WTC11 (cell line): ENCODE results near the gene MYOM3. TPM values are rescaled to one million over a fixed set of nuclear protein-coding genes. Genes with fewer than 3 reads are reported as not detected.

Experiments used
- ATAC-seq: fragments of 200-7000 bp; cut with Tn5 transposase; 2 replicates; pipeline ENCODE4 v1.10.0; 2021; ENCODE audit warnings: mild to moderate bottlenecking, moderate library complexity
- CTCF ChIA-PET: fragments of 300-600 bp; sonication (Branson Sonifier 250); formaldehyde crosslinking; loops from one replicate; lab custom pipeline; 2021; ENCODE audit warnings: antibody characterized with exemption; lab: Charles Lee
- POLR2A ChIA-PET: fragments of 350-600 bp; sonication (Branson Sonifier 250); formaldehyde crosslinking; loops from one replicate; lab custom pipeline; 2021; ENCODE audit warnings: antibody characterized with exemption; lab: Charles Lee
- DNase-seq: peaks from one replicate; pipeline ENCODE4 v3.0.0; 2021; ENCODE audit warnings: low spot score
- H3K27ac Mint-ChIP-seq: 2 replicates; pipeline ENCODE4 v1.8.0; 2021; ENCODE audit warnings: mixed read lengths
- H3K27me3 Mint-ChIP-seq: 2 replicates; pipeline ENCODE4 v1.8.0; 2021; ENCODE audit warnings: low read depth, mild to moderate bottlenecking, moderate library complexity, mixed read lengths
- H3K36me3 Mint-ChIP-seq: 2 replicates; pipeline ENCODE4 v1.8.0; 2021; ENCODE audit warnings: mixed read lengths
- H3K4me1 Mint-ChIP-seq: 2 replicates; pipeline ENCODE4 v1.8.0; 2022; ENCODE audit warnings: mixed read lengths
- H3K4me3 Mint-ChIP-seq: 2 replicates; pipeline ENCODE4 v1.8.0; 2021; ENCODE audit warnings: mild to moderate bottlenecking, moderate library complexity, mixed read lengths
- H3K9me3 Mint-ChIP-seq: 2 replicates; pipeline ENCODE4 v1.8.0; 2021; ENCODE audit warnings: mixed read lengths
- AFF4 ChIP-seq: sonication (generic); formaldehyde crosslinking; IDR thresholded peaks from 2 replicates; pipeline ENCODE4 v1.8.1; 2023; ENCODE audit warnings: mild to moderate bottlenecking, missing genetic modification reagents, borderline replicate concordance
- ATF3 ChIP-seq: sonication (generic); formaldehyde crosslinking; conservative IDR thresholded peaks from 2 replicates; pipeline ENCODE4 v1.8.1; 2022; ENCODE audit warnings: mild to moderate bottlenecking, missing genetic modification reagents
- ELF4 ChIP-seq: sonication (generic); formaldehyde crosslinking; IDR thresholded peaks from 2 replicates; pipeline ENCODE4 v1.8.1; 2022; ENCODE audit warnings: low read depth, mild to moderate bottlenecking, moderate library complexity, missing genetic modification reagents
- ESRRA ChIP-seq: sonication (generic); formaldehyde crosslinking; IDR thresholded peaks from 2 replicates; pipeline ENCODE4 v1.8.1; 2022; ENCODE audit warnings: mild to moderate bottlenecking, missing genetic modification reagents, borderline replicate concordance
- FOXK1 ChIP-seq: sonication (generic); formaldehyde crosslinking; IDR thresholded peaks from 2 replicates; pipeline ENCODE4 v1.8.0; 2022; ENCODE audit warnings: mild to moderate bottlenecking, moderate library complexity, missing genetic modification reagents
- FOXP1 ChIP-seq: sonication (generic); formaldehyde crosslinking; IDR thresholded peaks from 2 replicates; pipeline ENCODE4 v1.8.0; 2022; ENCODE audit warnings: missing genetic modification reagents, mild to moderate bottlenecking, moderate library complexity, borderline replicate concordance
- GABPB1 ChIP-seq: sonication (generic); formaldehyde crosslinking; IDR thresholded peaks from 2 replicates; pipeline ENCODE4 v1.8.1; 2023; ENCODE audit warnings: mild to moderate bottlenecking, missing genetic modification reagents
- IRF1 ChIP-seq: sonication (generic); formaldehyde crosslinking; IDR thresholded peaks from 2 replicates; pipeline ENCODE4 v1.8.0; 2023; ENCODE audit warnings: missing genetic modification reagents
- NFATC4 ChIP-seq: fragments of 250-450 bp; sonication (Bioruptor Pico); IDR thresholded peaks from 2 replicates; pipeline ENCODE4 v1.9.0; 2021; ENCODE audit warnings: mild to moderate bottlenecking
- NFYB ChIP-seq: sonication (generic); formaldehyde crosslinking; conservative IDR thresholded peaks from 2 replicates; pipeline ENCODE4 v1.8.0; 2022; ENCODE audit warnings: low read depth, missing genetic modification reagents
- NR1H2 ChIP-seq: sonication (generic); formaldehyde crosslinking; IDR thresholded peaks from 2 replicates; pipeline ENCODE4 v1.9.0; 2021; ENCODE audit warnings: mild to moderate bottlenecking, moderate library complexity, missing genetic modification reagents
- OVOL2 ChIP-seq: fragments of 250-450 bp; sonication (Bioruptor Pico); IDR thresholded peaks from 2 replicates; pipeline ENCODE4 v1.9.0; 2021; ENCODE audit warnings: mild to moderate bottlenecking, borderline replicate concordance
- PRDM15 ChIP-seq: sonication (generic); formaldehyde crosslinking; IDR thresholded peaks from 2 replicates; pipeline ENCODE4 v1.8.0; 2022; ENCODE audit warnings: missing genetic modification reagents
- SP1 ChIP-seq: sonication (generic); formaldehyde crosslinking; conservative IDR thresholded peaks from 2 replicates; pipeline ENCODE4 v1.8.1; 2022; ENCODE audit warnings: missing genetic modification reagents
- ZNF138 ChIP-seq: sonication (generic); formaldehyde crosslinking; conservative IDR thresholded peaks from 2 replicates; pipeline ENCODE4 v1.8.1; 2022; ENCODE audit warnings: mild to moderate bottlenecking, moderate library complexity, missing genetic modification reagents
- ZNF232 ChIP-seq: sonication (generic); formaldehyde crosslinking; IDR thresholded peaks from 2 replicates; pipeline ENCODE4 v1.8.0; 2022; ENCODE audit warnings: mild to moderate bottlenecking, missing genetic modification reagents
- ZNF671 ChIP-seq: fragments of 250-450 bp; sonication (Bioruptor Pico); IDR thresholded peaks from 2 replicates; pipeline ENCODE4 v1.8.0; 2021; ENCODE audit warnings: mild to moderate bottlenecking
- total RNA-seq: library from RNA; stranded (reverse); gene quantifications from 3 replicates; pipeline ENCODE4 v1.2.3, GENCODE V29; 2021
- TF ChIP-seq, protein P1 (sequence below): fragments of 250-450 bp; sonication (Bioruptor Pico); IDR thresholded peaks from 2 replicates; pipeline ENCODE4 v1.9.0; 2021; ENCODE audit warnings: mild to moderate bottlenecking
- TF ChIP-seq, protein P2 (sequence below): fragments of 250-450 bp; sonication (Bioruptor Pico); IDR thresholded peaks from 2 replicates; pipeline ENCODE4 v2.1.2; 2022; ENCODE audit warnings: mild to moderate bottlenecking, moderate library complexity
- TF ChIP-seq, protein P3 (sequence below): sonication (generic); formaldehyde crosslinking; IDR thresholded peaks from 2 replicates; pipeline ENCODE4 v1.8.0; 2022; ENCODE audit warnings: mild to moderate bottlenecking, missing genetic modification reagents
- TF ChIP-seq, protein P4 (sequence below): sonication (generic); formaldehyde crosslinking; IDR thresholded peaks from 2 replicates; pipeline ENCODE4 v1.8.1; 2023; ENCODE audit warnings: mild to moderate bottlenecking, missing genetic modification reagents, moderate library complexity

The MYOM3 gene
- total RNA-seq, 1 experiment from 2014 or later: 0.13 TPM

- TF ChIP-seq PRDM15 (CRISPR knock-in tag) (no peak), NFYB (CRISPR knock-in tag) (no peak), ELF4 (CRISPR knock-in tag) (no peak), GABPB1 (CRISPR knock-in tag) (no peak), NR1H2 (CRISPR knock-in tag) (no peak), OVOL2 (CRISPR knock-in tag) (no peak), AFF4 (CRISPR knock-in tag) (no peak)
- TF ChIP-seq, protein P1, sequence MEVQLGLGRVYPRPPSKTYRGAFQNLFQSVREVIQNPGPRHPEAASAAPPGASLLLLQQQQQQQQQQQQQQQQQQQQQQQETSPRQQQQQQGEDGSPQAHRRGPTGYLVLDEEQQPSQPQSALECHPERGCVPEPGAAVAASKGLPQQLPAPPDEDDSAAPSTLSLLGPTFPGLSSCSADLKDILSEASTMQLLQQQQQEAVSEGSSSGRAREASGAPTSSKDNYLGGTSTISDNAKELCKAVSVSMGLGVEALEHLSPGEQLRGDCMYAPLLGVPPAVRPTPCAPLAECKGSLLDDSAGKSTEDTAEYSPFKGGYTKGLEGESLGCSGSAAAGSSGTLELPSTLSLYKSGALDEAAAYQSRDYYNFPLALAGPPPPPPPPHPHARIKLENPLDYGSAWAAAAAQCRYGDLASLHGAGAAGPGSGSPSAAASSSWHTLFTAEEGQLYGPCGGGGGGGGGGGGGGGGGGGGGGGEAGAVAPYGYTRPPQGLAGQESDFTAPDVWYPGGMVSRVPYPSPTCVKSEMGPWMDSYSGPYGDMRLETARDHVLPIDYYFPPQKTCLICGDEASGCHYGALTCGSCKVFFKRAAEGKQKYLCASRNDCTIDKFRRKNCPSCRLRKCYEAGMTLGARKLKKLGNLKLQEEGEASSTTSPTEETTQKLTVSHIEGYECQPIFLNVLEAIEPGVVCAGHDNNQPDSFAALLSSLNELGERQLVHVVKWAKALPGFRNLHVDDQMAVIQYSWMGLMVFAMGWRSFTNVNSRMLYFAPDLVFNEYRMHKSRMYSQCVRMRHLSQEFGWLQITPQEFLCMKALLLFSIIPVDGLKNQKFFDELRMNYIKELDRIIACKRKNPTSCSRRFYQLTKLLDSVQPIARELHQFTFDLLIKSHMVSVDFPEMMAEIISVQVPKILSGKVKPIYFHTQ (CRISPR knock-in tag): no peak
- TF ChIP-seq, all 79 proteins: peak for 0
Observed at GRCh38 chr1:24052220-24052619, 59.7 kb downstream of the MYOM3 start (continued).

DNA sequence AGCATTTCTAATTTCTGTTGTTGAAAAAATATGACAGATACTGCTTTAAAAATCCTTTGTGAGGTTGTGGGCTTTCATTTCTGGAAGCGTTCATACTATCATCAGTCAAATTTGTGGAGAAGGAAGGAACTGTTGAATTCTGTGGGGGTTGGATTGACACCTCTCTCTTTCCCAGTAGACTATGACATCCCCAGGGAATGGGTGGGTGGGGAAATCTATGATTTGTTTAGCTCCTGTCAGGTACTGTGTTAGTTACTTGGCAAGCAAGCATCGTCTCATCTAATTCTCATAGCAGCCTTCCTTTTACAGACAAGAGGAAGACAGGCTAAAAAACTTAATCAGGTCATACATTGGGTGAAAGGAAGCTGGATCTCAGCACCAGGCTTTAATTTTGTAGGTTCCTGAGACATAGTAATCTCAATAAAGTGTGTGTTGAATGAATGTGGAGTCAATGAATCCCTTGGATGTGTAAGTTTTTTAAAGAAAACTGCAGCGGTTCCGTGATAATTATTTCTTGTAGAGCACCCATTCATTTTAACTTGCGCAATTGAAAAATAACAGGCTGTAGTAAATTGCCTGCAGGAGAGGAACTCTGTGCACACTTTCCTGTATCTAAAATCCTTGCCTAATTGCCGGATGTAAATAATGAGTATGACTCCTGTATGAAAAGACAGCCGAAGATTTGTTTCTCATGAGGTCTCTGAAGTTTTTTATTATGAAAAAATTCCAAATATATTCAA lies 60.6 kb downstream of the MYOM3 start:
- ATAC-seq (no peak), DNase-seq (no peak)
- no peaks in the 10 kb centered on the region; the same call in 1 of the 2 replicates for H3K9me3 Mint-ChIP-seq
- no peaks in the 10 kb centered on the region for H3K36me3 Mint-ChIP-seq
- POLR2A ChIA-PET: no interaction called here
- CTCF ChIA-PET: no interaction called here
- H3K27me3 Mint-ChIP-seq: no peaks in the 10 kb centered on the region
- H3K4me3 Mint-ChIP-seq: no peak overlapping the region
- no peaks in the 10 kb centered on the region for H3K4me1 Mint-ChIP-seq
- H3K27ac Mint-ChIP-seq: no peak overlapping the region
- no peak for TF ChIP-seq ZNF232 (CRISPR knock-in tag)
- TF ChIP-seq, protein P2, sequence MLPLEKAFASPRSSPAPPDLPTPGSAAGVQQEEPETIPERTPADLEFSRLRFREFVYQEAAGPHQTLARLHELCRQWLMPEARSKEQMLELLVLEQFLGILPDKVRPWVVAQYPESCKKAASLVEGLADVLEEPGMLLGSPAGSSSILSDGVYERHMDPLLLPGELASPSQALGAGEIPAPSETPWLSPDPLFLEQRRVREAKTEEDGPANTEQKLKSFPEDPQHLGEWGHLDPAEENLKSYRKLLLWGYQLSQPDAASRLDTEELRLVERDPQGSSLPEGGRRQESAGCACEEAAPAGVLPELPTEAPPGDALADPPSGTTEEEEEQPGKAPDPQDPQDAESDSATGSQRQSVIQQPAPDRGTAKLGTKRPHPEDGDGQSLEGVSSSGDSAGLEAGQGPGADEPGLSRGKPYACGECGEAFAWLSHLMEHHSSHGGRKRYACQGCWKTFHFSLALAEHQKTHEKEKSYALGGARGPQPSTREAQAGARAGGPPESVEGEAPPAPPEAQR: no peak
- TF ChIP-seq NFYB (CRISPR knock-in tag): no peak
- TF ChIP-seq ZNF138 (CRISPR knock-in tag): no peak
- TF ChIP-seq ZNF671 (CRISPR knock-in tag): no peak
- TF ChIP-seq, protein P3, sequence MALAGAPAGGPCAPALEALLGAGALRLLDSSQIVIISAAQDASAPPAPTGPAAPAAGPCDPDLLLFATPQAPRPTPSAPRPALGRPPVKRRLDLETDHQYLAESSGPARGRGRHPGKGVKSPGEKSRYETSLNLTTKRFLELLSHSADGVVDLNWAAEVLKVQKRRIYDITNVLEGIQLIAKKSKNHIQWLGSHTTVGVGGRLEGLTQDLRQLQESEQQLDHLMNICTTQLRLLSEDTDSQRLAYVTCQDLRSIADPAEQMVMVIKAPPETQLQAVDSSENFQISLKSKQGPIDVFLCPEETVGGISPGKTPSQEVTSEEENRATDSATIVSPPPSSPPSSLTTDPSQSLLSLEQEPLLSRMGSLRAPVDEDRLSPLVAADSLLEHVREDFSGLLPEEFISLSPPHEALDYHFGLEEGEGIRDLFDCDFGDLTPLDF: no peak
- TF ChIP-seq, protein P4, sequence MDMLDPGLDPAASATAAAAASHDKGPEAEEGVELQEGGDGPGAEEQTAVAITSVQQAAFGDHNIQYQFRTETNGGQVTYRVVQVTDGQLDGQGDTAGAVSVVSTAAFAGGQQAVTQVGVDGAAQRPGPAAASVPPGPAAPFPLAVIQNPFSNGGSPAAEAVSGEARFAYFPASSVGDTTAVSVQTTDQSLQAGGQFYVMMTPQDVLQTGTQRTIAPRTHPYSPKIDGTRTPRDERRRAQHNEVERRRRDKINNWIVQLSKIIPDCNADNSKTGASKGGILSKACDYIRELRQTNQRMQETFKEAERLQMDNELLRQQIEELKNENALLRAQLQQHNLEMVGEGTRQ (CRISPR knock-in tag): no peak
- TF ChIP-seq IRF1 (CRISPR knock-in tag): no peak
- no peak for TF ChIP-seq FOXP1 (CRISPR knock-in tag)
- no peak for TF ChIP-seq SP1
- no peak for TF ChIP-seq NFATC4 (CRISPR knock-in tag)
- no peak for TF ChIP-seq ESRRA (CRISPR knock-in tag)
- TF ChIP-seq FOXK1: no peak
- TF ChIP-seq ATF3 (CRISPR knock-in tag): no peak
